Fibroblast of villous mesenchyme (primary cell): Measurements from ENCODE around the gene GLRX. TPM values are rescaled to one million over a fixed set of nuclear protein-coding genes. Genes with fewer than 3 reads are reported as not detected.

Experiments used
- DNase-seq: peaks from one replicate; pipeline ENCODE4 v3.0.0-alpha.2; 2010; ENCODE audit warnings: low read depth
- H3K4me3 ChIP-seq: 2 replicates; pipeline ENCODE4 v1.5.1; 2011; ENCODE audit warnings: low read depth, mild to moderate bottlenecking, low read length
- CTCF ChIP-seq: IDR thresholded peaks from 2 replicates; pipeline ENCODE4 v1.5.1; 2012; ENCODE audit warnings: low read depth, mild to moderate bottlenecking, low read length; ENCODE audit not compliant: insufficient read depth
- total RNA-seq: library from RNA; depleted of rRNA; stranded (reverse); fragments of >200 nt; gene quantifications from 2 replicates; pipeline ENCODE4 v1.2.3, GENCODE V29; 2012

The GLRX gene
- total RNA-seq, 1 donor = 437 TPM

DNA sequence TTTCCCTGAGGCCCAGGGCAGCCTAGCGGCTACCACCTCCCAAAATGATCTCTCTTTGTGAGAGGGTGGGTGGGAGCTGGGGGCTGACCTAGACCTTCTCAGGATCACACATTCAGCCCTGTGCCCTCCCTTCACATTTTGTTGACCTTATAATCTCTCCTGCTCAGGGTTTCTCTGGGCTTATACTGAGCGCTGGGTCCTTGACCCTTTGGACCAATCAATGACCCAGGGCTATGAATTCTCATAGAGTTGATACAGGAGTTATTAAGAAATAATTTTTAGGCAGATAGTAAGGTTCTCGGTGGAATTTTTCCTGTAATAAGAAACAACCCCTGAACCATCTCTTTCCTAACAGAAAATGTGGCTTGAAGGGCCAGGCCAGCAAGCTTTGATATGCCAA is 22.0 kb downstream of the GLRX start:
- H3K4me3 ChIP-seq = no peak overlapping the region
- DNase-seq = no peak
- TF ChIP-seq CTCF = no peak

- peak; percentile 77 for DNase-seq
- no peak for TF ChIP-seq CTCF
- no peak overlapping the region for H3K4me3 ChIP-seq
Measured at GRCh38 chr5:95799191-95799835, 23.2 kb downstream of the GLRX start.

DNA sequence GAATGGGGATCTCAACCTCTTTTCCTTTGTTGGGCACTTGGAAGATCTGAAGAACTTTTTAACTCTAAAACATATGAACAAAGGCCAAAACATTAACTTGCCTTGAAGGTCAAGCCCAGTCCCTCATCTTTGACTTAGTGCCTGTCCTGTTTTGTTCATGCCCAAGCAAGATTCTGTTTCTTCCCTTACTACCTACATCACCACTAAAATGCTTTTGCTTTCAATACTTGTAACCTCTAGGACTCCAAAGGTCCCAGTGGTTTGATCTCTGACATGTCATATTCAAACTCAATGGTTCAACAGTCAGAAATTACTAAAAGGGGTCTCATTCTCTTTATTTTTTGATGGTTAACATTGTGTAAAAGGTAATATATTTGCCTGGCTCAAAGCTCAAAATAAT is 24.0 kb downstream of the GLRX start:
- DNase-seq = no peak
- no peak for TF ChIP-seq CTCF
- H3K4me3 ChIP-seq = no peak overlapping the region

GRCh38 chr5:95798048-95798447 is 24.5 kb downstream of the GLRX start:
- no peak overlapping the region for H3K4me3 ChIP-seq
- no peak for TF ChIP-seq CTCF
- DNase-seq = no peak

DNA sequence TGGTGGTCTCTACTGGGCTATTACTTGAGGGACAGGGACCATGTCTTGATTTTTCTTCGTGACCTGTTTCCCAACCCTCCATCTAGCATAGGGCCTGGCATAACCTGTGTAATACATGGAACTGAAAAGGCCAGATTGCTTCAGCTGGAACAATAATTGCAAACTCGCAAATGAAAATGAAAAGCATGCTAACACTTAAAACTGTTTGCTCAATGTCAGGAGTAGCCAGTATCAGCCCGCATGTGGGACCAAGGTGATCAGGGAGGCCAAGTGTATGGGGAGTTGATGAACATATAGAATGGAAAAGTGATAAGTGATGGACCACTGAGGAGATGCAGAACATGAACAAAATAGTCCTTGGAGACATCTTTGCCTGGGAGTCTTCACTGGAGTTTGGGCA is 25.2 kb downstream of the GLRX start:
- TF ChIP-seq CTCF = no peak
- DNase-seq = no peak
- H3K4me3 ChIP-seq = no peak overlapping the region

GRCh38 chr5:95794070-95794516 is 28.4 kb downstream of the GLRX start:
- DNase-seq = peak; percentile 86
- H3K4me3 ChIP-seq = no peak overlapping the region
- no peak for TF ChIP-seq CTCF

- no peak for TF ChIP-seq CTCF
- H3K4me3 ChIP-seq = no peak overlapping the region
- DNase-seq = no peak
Measured at GRCh38 chr5:95791751-95792150, 30.8 kb downstream of the GLRX start.
